ENCODE results near the gene CEACAM18.

The CEACAM18 gene

DNA sequence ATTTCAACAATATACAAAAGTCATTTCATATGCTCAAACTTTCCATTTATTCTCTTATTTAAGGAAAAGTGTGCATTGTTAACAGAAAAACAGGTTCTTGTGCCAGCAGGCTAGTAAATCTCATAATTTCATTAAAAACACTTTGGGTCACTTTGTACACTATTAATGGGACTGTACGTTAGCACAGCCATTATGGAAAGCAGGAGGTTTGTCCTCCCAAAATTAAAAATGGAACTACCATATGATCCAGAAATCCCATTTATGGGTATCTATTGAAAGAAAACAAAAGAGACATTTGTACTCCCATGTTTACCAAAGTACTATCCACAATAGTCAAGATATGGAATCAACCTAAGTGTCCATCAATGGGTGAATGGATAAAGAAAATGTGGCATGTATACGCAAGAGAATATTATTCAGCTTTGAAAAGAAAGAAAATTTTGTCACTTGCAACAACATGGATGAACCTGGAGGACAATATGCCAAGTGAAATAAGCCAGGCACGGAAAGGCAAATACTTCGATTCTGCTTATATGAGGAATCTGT, 61.6 kb downstream of the CEACAM18 start:
- no peak for DNase-seq
